Activated CD4-positive, alpha-beta T cell treated with anti-CD3 and anti-CD28 coated beads, Interleukin-2, amount 50 U/mL, for 4 hours (primary cell): ENCODE measurements around the gene PDGFA.

Experiments used
- DNase-seq, 2 experiments: peaks; one replicate each; pipeline ENCODE4 v3.0.0-alpha.2; 2020

PDGFA gene

DNA sequence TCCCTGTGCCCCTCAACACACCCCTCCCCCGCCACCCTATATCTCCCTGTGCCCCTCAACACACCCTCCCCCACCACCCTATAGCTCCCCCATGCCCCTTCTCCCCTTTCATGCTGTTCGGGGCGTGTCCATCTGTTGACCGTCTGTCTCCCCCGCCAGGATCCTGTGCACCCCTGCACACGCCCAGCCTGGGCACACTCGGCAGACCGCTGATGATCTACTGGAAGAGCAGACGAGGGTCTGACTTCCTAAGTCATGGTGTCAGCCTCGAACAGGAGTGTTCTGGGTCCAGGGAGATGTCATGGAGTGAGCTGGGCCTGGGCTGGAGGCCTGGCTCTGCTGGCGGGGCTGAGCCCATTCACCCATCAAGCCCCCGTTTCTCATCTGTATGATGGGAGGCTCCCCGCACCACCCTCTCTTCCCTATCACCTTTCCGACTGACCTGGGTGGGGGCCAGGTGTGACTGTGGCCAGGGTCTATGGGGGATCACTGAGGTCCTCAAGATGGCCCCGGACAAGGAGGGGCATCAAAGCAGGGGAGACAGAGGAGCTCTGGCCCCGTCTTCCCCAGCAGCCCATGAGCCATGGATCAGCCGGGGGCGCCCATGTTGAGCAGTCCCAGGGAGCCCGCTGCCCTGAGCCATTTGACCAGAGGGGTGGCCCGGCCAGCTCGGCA is 48.3 kb downstream of the PDGFA start:
- DNase-seq = no peak

DNA sequence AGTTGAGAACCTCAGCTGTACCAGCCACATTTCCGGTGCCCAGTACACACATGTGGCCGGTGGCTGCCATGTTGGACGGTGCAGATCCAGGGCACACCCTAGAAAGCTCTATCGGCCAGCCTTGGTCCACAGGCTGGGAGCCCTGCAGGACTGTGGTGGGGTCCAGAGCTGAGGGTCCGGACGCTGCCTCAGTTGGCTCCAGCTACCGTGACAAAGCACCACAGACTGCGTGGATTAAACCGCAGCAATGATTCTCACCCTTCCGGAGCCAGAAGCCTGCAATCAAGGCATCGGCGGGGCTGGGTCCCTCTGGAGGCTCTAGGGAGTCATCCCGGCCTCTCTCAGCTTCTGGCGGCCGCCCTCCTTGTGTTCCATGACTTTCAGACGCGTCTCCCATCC is 50.1 kb downstream of the PDGFA start:
- no peak for DNase-seq

DNA sequence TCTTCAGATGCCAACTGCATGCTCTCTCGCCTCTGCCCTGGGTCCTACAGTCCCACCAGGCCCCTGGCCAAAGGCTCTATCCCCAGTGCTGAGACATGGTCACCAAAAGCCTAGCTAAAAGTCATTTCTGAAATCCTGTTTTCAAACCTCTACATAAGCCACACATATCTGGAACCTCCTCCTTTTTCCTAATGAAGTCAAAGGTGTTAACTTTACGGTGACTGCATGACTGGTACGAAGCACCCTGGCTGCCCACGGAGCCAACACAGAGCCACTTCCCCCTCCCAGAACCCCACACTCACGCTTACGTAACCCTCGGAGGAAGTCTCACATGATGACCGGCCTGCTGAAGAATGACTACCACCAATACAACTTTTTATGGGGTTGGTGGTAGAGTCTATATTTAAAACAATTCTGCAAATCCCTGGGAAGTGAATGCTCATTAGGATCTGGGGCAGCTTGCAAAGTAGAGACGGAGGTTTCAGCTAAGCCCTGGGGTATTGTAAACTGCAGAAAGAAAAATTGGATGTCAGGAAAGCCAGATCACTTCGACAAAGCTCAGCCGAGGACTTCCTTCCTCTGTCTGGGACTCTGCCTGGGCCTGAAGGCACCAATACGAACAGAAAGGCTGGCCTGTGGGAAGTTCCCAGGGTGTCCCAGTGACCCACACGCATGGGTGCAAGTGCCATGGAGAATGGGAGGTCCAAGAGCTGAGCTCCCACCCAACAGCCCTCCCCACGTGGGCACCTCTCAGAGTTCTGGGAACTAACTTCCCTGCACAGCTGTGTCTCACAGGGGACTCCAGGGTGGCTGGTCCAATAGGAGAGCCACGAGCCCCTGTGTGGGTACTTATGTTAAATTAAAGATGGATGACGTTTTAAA is 50.7 kb downstream of the PDGFA start:
- DNase-seq = no peak

DNA sequence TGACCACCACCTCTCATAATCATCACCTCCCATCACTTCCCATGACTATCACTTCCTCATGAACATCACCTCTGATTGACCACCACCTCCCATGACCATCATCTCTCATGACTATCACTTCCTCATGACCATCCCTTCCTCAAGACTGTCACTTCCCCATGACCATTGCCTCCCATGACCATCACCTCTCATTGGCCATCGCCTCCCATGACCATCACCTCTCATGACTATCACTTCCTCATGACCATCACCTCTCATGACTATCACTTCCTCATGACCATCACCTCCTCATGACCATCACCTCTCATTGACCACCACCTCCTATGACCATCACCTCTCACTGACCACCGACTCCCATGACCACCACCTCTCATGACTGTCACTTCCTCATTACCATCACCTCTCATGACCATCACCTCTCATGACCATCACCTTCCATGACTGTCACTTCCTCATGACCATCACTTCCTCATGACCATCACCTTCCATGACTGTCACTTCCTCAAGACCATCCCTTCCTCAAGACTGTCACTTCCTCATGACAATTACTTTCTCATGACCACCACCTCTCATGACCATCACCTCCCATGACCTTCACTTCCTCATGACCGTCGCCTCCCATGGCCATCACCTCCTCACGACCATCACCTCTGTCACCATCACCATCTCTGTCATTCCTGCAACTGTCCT is 51.6 kb downstream of the PDGFA start:
- no peak for DNase-seq

DNA sequence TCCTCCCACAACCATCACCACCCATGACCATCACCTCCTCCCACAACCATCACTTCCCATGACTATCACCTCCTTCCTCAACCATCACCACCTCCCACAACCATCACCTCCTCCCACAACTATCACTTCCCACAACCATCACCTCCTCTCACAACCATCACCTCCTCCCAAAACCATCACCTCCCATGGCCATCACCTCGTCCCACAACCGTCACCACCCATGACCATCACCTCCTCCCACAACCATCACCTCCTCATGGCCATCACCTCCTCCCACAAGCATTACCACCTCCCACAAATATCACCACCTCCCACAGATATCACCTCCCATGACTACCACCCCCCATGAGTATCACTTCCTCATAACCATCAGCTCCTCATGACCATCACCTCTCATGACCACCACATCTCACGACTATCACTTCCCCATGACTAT is 52.2 kb downstream of the PDGFA start:
- no peak for DNase-seq

DNA sequence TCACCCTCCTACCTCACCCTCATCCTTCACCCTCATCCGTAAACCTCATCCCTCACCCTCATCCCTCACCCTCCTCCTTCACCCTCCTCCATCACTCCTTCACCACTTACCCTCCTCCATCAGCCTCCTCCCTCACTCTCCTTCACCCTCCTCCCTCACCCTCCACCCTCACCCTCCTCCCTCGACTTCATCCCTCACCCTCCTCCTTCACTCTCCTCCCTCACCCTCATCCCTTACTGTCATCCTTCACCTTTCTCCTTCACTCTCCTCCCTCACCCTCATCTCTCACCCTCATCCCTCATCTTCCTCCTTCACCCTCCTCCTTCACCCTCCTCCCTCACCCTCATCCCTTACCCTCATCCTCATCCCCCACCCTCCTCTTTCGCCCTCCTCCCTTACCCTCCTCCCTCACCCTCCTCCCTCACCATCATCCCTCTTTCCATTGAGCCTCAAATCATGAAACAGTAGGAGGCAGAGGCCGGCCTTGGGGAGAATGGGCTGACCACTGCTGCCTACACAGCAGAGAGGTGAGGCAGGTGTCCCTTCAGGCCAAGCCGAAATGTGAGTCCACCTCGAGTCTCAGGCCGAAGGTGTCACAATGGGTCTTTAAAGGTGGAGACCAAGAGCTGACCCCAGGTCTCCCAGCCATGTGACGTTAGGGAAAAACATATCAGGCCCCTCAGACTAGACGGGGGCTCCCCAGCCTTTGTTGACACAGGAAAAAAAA is 53.0 kb downstream of the PDGFA start:
- no peak for DNase-seq

DNA sequence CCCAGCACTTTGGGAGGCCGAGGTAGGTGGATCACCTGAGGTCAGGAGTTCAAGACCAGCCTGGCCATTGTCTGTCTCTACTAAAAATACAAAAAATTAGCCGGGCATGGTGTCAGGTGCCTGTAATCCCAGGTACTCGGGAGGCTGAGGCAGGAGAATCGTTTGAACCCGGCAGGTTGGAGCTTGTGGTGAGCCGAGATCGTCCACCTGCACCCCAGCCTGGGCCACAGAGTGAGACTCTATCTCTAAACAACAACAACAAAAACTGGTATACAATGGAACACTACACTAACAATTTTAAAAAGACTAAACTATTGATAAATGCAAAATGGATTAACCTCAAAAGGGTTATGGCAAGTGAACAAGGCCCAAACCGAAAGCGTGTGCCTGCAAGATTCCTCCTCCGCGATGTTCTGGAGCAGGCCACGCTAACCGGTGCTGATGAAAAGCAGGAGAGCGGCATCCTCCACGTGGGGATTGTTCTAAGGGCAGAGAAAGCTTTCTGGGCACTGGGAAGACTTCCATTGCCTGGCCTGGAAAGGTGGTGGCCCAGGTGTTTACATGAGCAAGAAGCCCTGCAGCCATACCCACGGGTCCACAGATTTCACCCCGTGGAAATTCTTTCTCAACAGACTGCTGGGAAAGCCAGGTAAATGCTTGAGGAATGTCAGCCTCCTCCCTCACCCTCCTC is 53.8 kb downstream of the PDGFA start:
- no peak for DNase-seq

DNA sequence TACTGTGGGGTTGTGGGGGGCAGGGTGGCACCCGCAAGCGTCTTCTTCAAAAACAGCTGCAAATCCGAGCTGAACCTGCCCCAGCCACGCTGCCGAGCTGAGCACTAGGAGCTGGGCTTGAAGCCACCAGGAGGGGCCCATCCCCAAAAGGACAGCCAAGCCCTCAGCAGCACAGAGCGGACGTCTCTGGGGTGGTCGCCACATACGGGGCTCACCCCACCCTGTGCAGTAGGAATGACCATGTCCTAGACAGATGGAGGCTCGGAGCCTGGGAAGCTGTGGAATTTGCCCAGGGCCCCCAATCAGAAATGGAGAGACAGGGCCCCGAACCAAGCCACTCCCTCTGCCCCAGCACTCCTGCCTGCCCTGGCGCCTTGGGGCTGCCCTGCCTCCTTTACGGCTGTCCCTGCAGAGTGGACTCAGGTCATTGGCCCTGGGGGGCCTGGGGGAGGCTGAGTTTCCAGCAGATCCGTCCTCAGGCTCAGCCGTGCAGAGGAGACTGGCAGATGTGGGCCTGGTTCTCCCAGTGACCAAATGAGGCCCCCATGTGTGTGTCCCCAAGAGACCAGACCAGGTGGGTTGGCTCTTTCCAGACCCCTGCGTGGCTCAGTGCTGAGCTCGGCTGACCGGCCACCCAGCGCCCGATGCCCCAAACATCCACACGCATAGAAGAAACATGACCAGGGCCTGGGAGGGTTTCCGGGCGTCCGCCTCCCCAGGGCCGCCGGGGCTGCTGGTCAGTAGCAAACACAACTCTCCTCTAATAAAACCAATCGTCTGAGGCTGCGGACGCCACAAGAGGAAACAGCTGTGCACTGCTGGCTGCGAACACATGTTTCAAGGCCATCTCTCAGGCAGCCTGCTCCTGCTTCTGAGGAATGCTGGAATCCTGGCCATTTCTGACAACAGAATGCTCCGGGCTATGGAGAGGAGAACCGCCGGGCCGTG is 54.9 kb downstream of the PDGFA start:
- DNase-seq = no peak

DNA sequence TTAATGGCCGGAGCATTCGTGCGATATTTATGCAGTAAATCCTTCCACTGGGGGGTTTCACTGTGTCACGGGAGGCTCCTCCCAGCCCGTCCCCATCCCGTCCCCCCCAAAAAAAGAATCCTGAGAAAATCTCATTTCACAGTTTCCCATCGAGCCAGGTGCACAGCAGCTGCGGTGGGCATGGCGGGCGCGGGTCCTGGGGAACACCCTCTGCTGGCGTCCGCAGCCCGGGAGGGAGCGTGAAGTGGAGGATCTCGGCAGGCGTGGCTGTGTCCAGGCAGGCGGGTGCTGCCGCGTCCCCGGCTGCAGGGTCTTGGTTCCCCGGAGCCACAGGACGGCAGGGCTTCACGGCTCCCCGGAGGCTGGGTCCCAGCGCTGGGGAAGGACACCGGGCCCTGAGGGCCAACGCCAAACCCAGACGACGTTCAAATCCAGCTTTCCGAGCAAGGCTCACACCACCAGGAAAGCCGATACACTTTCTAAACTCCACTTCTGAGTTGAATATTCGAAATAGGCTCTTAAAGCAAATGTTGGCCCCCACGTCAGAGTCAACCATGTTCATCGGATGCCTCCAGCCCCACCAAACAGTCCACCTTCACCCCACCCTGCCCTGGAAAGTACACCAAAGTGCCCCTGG is 55.7 kb downstream of the PDGFA start:
- no peak for DNase-seq

DNA sequence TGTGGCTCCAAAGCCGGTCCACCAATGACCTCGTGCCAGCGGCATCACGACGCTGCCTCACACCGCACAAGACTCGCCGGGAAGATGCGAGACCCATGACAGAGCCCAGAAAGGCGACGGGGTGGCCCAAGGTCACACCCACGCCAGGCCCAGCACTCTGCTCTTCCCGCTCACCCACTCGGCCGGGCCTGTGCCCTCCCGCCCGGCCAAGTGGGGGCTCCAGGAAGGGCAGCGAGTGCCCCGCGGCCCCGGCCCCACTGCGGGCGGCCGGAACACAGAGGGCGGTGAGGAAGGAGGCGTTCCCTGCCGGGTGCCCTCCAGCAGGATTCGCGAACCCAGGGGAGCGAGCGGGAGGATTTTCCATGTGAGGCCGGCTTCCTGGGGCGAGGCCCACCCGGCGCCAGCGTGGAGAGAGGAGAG is 56.3 kb downstream of the PDGFA start:
- DNase-seq = no peak

DNA sequence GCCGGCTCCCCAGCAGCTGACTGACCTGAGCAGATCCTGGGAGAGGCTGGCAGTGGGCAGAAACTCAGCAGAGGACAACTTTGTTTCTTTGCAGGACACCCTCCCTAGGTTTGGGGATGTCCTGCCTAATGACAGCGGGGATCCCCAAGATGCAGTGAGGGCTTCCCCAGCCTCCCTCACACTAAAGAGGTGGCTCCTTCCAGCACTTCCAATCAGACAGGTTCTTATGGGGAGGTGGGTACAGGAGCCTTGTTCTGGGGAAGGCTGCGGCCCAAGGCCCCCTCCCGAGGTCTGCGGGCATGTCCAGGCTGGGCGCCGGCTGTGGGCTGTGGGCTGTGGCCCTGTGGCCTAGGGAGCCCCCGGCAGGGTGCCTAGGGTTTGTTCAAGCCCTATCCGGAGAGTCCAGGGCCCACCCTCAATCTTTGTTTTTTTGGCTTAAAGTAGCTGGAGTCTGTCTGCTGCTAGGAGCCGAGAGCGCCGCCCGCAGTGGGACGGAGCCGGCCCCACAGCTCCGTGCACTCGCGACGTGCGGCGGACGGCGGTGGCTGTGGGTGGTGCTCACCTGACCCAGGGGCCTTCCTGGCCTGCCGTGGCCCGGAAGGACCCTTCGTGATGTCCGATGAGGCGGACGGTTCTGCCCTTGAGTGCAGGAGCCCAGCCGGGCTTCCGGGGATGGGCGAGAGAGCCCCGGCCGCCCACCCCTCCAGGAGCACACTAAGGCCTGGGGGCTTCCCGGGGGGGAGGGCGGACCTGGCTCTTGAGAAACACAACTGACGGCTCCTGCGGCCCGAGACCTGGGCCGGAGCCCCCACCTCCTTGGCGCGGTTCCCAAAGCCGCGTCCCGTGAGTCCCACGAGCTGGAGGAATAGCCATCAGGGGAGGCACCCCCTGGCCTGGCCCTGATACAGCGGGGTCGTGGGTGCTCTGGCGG is 57.2 kb downstream of the PDGFA start:
- no peak for DNase-seq

DNA sequence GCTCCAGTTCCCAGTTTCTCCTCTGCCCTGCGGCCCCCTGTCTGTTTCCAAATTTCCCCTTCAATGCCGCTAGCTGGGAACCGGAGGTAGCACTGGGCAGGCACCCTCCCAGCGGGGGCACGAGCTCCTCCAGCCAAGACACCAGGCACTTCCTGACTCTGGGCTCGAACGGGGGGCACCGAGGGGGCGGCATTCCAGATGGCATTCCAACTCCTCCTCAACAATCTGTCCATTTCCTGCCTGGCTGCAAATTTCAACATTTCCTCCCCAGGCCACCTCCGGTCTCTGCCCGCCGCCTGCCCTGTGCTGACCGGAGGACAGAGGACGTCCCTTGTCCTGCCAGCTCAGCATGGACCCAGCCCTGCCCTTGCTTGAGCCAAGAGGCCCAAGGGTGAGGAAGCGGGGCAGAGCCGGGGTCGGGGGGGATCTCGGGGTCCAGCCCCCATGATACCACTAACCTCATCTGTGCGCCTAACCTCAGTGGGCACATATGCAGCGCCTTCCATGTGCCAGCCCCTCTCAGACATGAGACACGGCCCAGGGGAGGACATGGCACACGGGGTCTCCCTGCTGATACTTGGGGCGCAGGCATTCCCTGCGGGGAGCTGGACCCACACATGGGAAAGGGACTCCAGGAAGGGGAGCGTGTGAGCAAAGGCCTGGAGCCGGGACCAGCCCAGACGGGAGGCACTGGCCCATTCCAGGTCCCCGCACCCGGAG is 58.0 kb downstream of the PDGFA start:
- DNase-seq = no peak

DNA sequence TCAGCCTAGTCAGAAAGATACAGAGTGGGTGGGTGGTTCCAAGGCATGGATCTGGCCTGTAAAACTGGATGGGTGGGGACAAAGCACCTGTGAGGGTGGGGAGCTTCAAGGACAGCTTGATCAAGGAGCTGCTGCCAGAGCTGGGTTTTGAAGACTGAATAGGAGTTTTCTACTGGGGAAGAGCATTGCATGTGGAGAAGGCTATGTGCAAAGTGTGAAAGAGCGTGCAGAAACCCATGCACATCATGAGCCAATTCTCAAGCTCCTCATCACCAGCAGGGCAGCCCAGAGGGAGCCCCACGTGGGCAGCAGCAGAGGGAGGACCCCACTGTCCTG is 58.6 kb downstream of the PDGFA start:
- no peak for DNase-seq

DNA sequence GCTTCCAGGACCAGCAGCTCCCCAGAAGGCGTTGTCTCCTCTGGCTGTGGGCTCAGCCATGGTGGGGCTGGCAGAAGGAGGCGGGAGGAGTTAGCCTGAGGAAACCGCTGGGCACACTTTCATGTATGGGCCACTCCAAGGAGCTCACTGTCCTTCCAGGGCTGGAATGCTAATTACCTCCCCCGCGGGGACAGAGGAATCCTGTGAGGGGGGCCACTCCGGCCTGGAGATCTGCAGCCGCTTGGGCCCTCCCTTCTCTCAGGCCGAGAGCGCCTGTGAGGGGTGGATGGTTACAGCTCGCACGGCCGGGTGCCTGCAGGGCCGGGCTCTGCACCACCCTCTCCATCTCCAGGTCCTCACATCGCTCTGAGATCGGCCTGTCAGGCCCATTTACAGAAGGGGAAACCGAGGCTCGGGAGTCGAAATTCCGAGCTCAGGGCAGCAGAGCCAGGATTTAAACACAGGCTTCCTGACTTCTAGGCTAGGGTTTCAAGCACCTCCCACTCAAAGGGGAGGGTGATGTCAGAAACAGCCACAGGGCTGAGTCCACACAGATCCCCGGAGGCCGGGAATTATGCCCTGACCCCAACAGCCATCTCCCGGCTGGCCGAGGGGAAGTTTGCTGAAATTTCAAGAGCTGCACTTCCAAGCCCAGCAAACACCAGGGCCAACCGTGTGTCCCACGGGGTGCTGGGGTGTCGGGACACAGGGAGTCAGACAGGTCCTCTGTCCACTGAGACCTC is 59.1 kb downstream of the PDGFA start:
- no peak for DNase-seq

DNA sequence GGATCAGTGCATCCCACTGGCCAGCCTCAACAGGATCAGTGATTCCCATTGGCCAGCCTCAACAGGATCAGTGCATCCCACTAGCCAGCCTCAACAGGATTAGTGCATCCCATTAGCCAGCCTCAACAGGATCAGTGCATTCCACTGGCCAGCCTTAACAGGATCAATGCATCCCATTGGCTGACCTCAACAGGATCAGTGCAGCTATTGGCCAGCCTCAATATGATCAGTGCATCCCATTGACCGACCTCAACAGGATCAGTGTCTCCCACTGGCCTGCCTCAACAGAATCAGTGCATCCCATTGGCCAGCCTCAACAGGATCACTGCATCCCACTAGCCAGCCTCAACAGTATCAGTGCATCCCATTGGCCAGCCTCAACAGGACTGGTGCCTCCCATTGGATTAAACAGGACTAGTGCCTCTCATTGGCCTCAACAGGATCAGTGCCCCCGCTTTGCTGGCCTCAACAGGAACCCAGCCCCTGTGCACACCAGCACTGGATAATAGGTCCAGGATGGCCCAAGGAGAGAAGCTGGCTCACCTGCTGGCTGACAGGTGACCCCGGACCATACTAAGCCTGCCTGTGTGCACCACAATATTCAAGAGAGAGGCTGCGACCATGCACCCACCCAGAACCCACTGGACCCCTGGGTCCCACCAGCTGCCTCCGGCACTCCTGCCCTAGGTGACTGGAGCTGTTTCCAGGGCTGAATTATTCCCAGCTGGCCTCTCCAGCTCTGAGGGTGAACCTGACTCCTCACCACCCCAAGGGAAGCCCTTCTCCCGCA is 59.9 kb downstream of the PDGFA start:
- no peak for DNase-seq

DNA sequence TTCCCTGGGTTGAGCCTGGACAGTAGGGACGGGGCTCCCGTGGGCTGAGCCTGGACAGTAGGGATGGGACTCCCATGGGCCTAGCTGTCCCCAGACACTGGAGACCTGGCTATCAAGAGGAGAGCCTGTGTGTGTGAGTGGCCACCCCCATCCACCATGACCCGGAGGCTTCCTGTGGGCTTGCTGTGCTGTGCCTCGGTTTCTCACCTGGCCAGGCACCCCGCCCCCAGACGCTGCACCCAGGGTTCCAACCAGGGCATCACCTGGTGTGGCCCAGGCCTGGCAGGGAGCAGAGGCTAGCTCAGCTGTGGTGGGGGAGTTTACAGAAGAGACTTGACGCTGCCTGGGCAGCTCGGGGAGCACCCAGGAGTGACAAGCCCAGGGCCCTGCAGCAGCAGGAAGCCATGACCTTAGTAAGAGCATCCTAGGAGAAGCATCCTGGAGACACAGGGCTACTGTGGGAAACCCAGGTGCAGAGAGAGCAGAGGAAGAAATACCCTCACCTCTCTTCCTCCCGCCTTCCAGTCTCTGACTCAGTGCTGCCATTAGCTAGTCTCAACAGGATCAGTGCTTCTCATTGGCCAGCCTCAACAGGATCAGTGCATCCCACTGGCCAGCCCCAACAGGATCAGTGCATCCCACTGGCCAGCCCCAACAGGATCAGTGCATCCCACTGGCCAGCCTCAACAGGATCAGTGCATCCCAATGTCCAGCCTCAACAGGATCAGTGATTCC is 61.0 kb downstream of the PDGFA start:
- no peak for DNase-seq
